Stimulated activated naive CD4-positive, alpha-beta T cell (primary cell): Measurements from ENCODE around the gene NHS.
A peak's percentile ranks its signal among the peaks of the same experiment; 100 is the strongest.

Source experiments
- DNase-seq, 6 experiments: peaks; one replicate each; lab custom pipeline; 2025; lab: John Stamatoyannopoulos, UW

Gene NHS

GRCh38 chrX:17736856-17737709 lies 362.1 kb downstream of the NHS start, which contains the start of gene SCML1:
TSS of gene SCML1 (plus strand) at chrX:17737493. CDS start at chrX:17744187, 6,694 bp downstream.
- peak; percentile 81 to 93 (median 86) for DNase-seq

- peak in 2 of 6 experiments; percentile 50 to 64 for DNase-seq
Measured at GRCh38 chrX:17737710-17737985, 362.6 kb downstream of the NHS start.

- DNase-seq = peak; percentile 48 to 83 (median 68)
Measured at GRCh38 chrX:17737986-17738713, 363.1 kb downstream of the NHS start.

GRCh38 chrX:17738737-17739535 lies 363.9 kb downstream of the NHS start:
- no peak for DNase-seq

- DNase-seq = no peak
Measured at GRCh38 chrX:17740137-17741122, 365.4 kb downstream of the NHS start.

GRCh38 chrX:17741123-17741511 lies 366.1 kb downstream of the NHS start:
- DNase-seq = no peak

- no peak for DNase-seq
Measured at GRCh38 chrX:17743913-17744312, 368.9 kb downstream of the NHS start.

- peak in 2 of 6 experiments; percentile 18 to 35 for DNase-seq
Measured at GRCh38 chrX:17744896-17745523, 370.0 kb downstream of the NHS start.

GRCh38 chrX:17747692-17748091 lies 372.7 kb downstream of the NHS start:
- DNase-seq = no peak

- no peak for DNase-seq
Measured at GRCh38 chrX:17748684-17749083, 373.7 kb downstream of the NHS start.

- no peak for DNase-seq
Measured at GRCh38 chrX:17750436-17750835, 375.4 kb downstream of the NHS start.

GRCh38 chrX:17758382-17758781 lies 383.4 kb downstream of the NHS start:
- DNase-seq = no peak

- no peak for DNase-seq
Measured at GRCh38 chrX:17759990-17760389, 385.0 kb downstream of the NHS start.

- no peak for DNase-seq
Measured at GRCh38 chrX:17767734-17768133, 392.7 kb downstream of the NHS start.

GRCh38 chrX:17768997-17769396 lies 394.0 kb downstream of the NHS start:
- no peak for DNase-seq

GRCh38 chrX:17769701-17770269 lies 394.8 kb downstream of the NHS start:
- peak in 3 of 6 experiments; percentile 3 to 16 (median 3) for DNase-seq

GRCh38 chrX:17773221-17773876 lies 398.3 kb downstream of the NHS start:
- peak in 3 of 6 experiments; percentile 12 to 15 (median 15) for DNase-seq

- no peak for DNase-seq
Measured at GRCh38 chrX:17774053-17774452, 399.1 kb downstream of the NHS start.

GRCh38 chrX:17778997-17779396 lies 404.0 kb downstream of the NHS start:
- DNase-seq = peak in 1 of 6 experiments; percentile 10

- DNase-seq = peak in 1 of 6 experiments; percentile 28
Measured at GRCh38 chrX:17779434-17779833, 404.4 kb downstream of the NHS start.
